GM23338 (cell line): ENCODE data around the gene NPHP1. TPM values are rescaled to one million over a fixed set of nuclear protein-coding genes. Genes with fewer than 3 reads are reported as not detected.

Experiments used
- ATAC-seq: fragments of 200-7000 bp; cut with Tn5 transposase; 3 replicates; pipeline ENCODE4 v1.9.1; 2020
- DNase-seq: peaks from one replicate; pipeline ENCODE4 v3.0.0-alpha.2; 2015; ENCODE audit warnings: low spot score
- H2AFZ ChIP-seq: fragments of 200-600 bp; sonication (generic); 2 replicates; pipeline ENCODE4 v1.8.0; 2016; ENCODE audit warnings: antibody characterized with exemption, mild to moderate bottlenecking, moderate library complexity
- H3F3A ChIP-seq: fragments of 200-600 bp; sonication (generic); replicated peaks from 2 replicates; pipeline ENCODE4 v1.8.0; 2017; ENCODE audit warnings: antibody characterized with exemption, mixed run types, low read depth
- H3K27ac ChIP-seq: fragments of 200-600 bp; sonication (generic); 2 replicates; pipeline ENCODE4 v1.6.1; 2016; ENCODE audit warnings: low read depth
- H3K27me3 ChIP-seq: fragments of 200-600 bp; sonication (generic); 2 replicates; pipeline ENCODE4 v1.8.0; 2016; ENCODE audit warnings: mild to moderate bottlenecking, mixed run types, moderate library complexity; ENCODE audit not compliant: insufficient read depth
- H3K36me3 ChIP-seq: fragments of 200-600 bp; sonication (generic); 2 replicates; pipeline ENCODE4 v1.8.0; 2016; ENCODE audit warnings: mild to moderate bottlenecking; ENCODE audit not compliant: insufficient read depth
- H3K4me1 ChIP-seq: fragments of 200-600 bp; sonication (generic); 2 replicates; pipeline ENCODE4 v1.8.0; 2016; ENCODE audit warnings: mild to moderate bottlenecking, moderate library complexity; ENCODE audit not compliant: insufficient read depth
- H3K4me2 ChIP-seq: fragments of 200-600 bp; sonication (generic); 2 replicates; pipeline ENCODE4 v1.7.1; 2017; ENCODE audit warnings: mixed run types
- H3K4me3 ChIP-seq: fragments of 200-600 bp; sonication (generic); 2 replicates; pipeline ENCODE4 v1.6.1; 2016; ENCODE audit warnings: mixed run types
- H3K79me2 ChIP-seq: fragments of 200-600 bp; sonication (generic); replicated peaks from 2 replicates; pipeline ENCODE4 v1.8.0; 2017; ENCODE audit warnings: mild to moderate bottlenecking; ENCODE audit not compliant: insufficient read depth
- H3K9me2 ChIP-seq: fragments of 200-600 bp; sonication (generic); 2 replicates; pipeline ENCODE4 v1.8.0; 2017; ENCODE audit not compliant: insufficient read depth
- H4K20me1 ChIP-seq: fragments of 200-600 bp; sonication (generic); replicated peaks from 2 replicates; pipeline ENCODE4 v1.8.0; 2017; ENCODE audit warnings: mild to moderate bottlenecking; ENCODE audit not compliant: insufficient read depth
- H3K27ac Mint-ChIP-seq: 2 replicates; pipeline ENCODE4 v1.8.0; 2020; ENCODE audit warnings: inconsistent platforms, mild to moderate bottlenecking, moderate library complexity, mixed read lengths
- H3K27me3 Mint-ChIP-seq: 3 replicates; pipeline ENCODE4 v1.8.0; 2022; ENCODE audit warnings: low read depth, mild to moderate bottlenecking, moderate library complexity, mixed read lengths, inconsistent platforms; ENCODE audit not compliant: insufficient read depth, poor library complexity
- H3K36me3 Mint-ChIP-seq: 3 replicates; pipeline ENCODE4 v1.8.0; 2021; ENCODE audit warnings: low read depth, mild to moderate bottlenecking, inconsistent platforms, moderate library complexity, mixed read lengths
- H3K4me1 Mint-ChIP-seq: 3 replicates; pipeline ENCODE4 v1.8.0; 2020; ENCODE audit warnings: mild to moderate bottlenecking, inconsistent platforms, mixed read lengths
- H3K4me3 Mint-ChIP-seq: 3 replicates; pipeline ENCODE4 v1.8.0; 2021; ENCODE audit warnings: moderate library complexity, mild to moderate bottlenecking, inconsistent platforms, mixed read lengths
- H3K9me3 Mint-ChIP-seq: 3 replicates; pipeline ENCODE4 v1.8.0; 2020; ENCODE audit warnings: moderate library complexity, mild to moderate bottlenecking, inconsistent platforms, mixed read lengths
- CREB1 ChIP-seq: fragments of 250-450 bp; sonication (Bioruptor Pico); IDR thresholded peaks from 2 replicates; pipeline ENCODE4 v1.5.0; 2020; ENCODE audit warnings: low read depth, mild to moderate bottlenecking, moderate library complexity
- ETS1 ChIP-seq: IDR thresholded peaks from 2 replicates; pipeline ENCODE4 v1.6.1; 2016; ENCODE audit warnings: antibody characterized with exemption
- EZH2 ChIP-seq: fragments of 200-600 bp; sonication (generic); IDR thresholded peaks from one replicate; pipeline ENCODE4 v1.8.0; 2017; ENCODE audit warnings: antibody characterized with exemption, mild to moderate bottlenecking, low read depth; ENCODE audit not compliant: unreplicated experiment
- EZH2phosphoT487 ChIP-seq: fragments of 200-600 bp; sonication (generic); IDR thresholded peaks from one replicate; pipeline ENCODE4 v1.8.1; 2018; ENCODE audit warnings: antibody characterized with exemption; ENCODE audit not compliant: unreplicated experiment
- JUNB ChIP-seq: IDR thresholded peaks from one replicate; pipeline ENCODE4 v1.6.1; 2016; ENCODE audit warnings: antibody characterized with exemption; ENCODE audit not compliant: unreplicated experiment
- NANOG ChIP-seq: IDR thresholded peaks from 2 replicates; pipeline ENCODE4 v1.6.1; 2016; ENCODE audit warnings: antibody characterized with exemption, borderline replicate concordance
- POLR2AphosphoS5 ChIP-seq: IDR thresholded peaks from 2 replicates; pipeline ENCODE4 v1.6.1; 2016; ENCODE audit warnings: antibody characterized with exemption, low read depth
- STAT1 ChIP-seq: IDR thresholded peaks from one replicate; pipeline ENCODE4 v1.6.1; 2016; ENCODE audit warnings: antibody characterized with exemption; ENCODE audit not compliant: unreplicated experiment
- ZNF114 ChIP-seq: fragments of 250-450 bp; sonication (Bioruptor Pico); IDR thresholded peaks from 2 replicates; pipeline ENCODE4 v1.5.0; 2020; ENCODE audit warnings: mild to moderate bottlenecking, moderate library complexity
- ZNF331 ChIP-seq: fragments of 250-450 bp; sonication (Bioruptor Pico); IDR thresholded peaks from 2 replicates; pipeline ENCODE4 v1.5.0; 2020; ENCODE audit warnings: low read depth, mild to moderate bottlenecking, moderate library complexity
- ZNF462 ChIP-seq: fragments of 250-450 bp; sonication (Bioruptor Pico); IDR thresholded peaks from 2 replicates; pipeline ENCODE4 v1.5.0; 2020; ENCODE audit warnings: mild to moderate bottlenecking, moderate library complexity
- polyA plus RNA-seq: library from polyadenylated mRNA; unstranded; fragments of >200 nt; fragmentation: Nextera tagmentation; extraction: Ambion mirVana; gene quantifications from 2 replicates; pipeline ENCODE4 v1.2.1, GENCODE V29; 2016
- total RNA-seq: library from RNA; depleted of rRNA; stranded (reverse); fragments of >200 nt; shearing (Covaris generic); gene quantifications from 2 replicates; pipeline ENCODE4 v1.2.3, GENCODE V29; 2014
- TF ChIP-seq, protein P1 (sequence below), 2 experiments: fragments of 200-600 bp in 1 of 2; sonication (generic) in 1 of 2; conservative IDR thresholded peaks; 2 replicates each; pipeline versions ENCODE4 v1.5.1 to v1.6.1; 2016 to 2017; ENCODE audit warnings: antibody characterized with exemption in 2 of 2, low read depth in 2 of 2, mild to moderate bottlenecking in 2 of 2, moderate library complexity in 1 of 2
- TF ChIP-seq, protein P2 (sequence below): IDR thresholded peaks from one replicate; pipeline ENCODE4 v1.6.1; 2018; ENCODE audit warnings: antibody characterized with exemption; ENCODE audit not compliant: unreplicated experiment

Gene NPHP1
- total and polyA plus RNA-seq, 2 experiments from 2014 or later: 4.6 to 10.0 TPM

DNA sequence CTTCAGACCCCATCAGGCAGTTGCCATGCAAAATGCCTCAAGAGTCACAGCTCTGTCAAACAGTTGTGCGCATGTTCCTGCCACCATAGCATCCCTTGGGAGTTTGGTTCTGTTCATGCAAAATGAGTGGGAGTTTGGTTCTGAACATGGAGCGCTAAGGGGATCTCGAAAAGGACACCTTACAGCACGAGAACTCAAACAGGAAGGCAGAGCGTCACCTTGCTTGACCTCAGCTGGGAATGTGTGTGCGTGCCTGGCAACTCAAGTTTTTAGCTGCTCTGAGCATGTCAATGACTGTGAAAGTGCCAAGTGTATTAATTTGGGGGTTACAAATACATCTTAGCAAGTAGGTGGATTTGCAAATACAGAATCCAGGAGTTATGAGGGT, 105.8 kb downstream of the NPHP1 start:
- no peak overlapping the region for H3K4me3 ChIP-seq
- DNase-seq: no peak
- no peaks in the 10 kb centered on the region for H4K20me1 ChIP-seq
- H3K27me3 ChIP-seq: no peaks in the 10 kb centered on the region
- Mint-ChIP-seq H3K4me3 (no peak overlapping the region), H3K36me3 (no peaks in the 10 kb centered on the region), H3K4me1 (peaks cover 9% of the 10 kb centered on the region; the same call in 2 of the 3 replicates), H3K27me3 (peaks cover 4% of the 10 kb centered on the region), H3K27ac (no peak overlapping the region; the same call in 1 of the 2 replicates), H3K9me3 (no peaks in the 10 kb centered on the region; the same call in 2 of the 3 replicates)
- ATAC-seq: no peak
- no peak for TF ChIP-seq ZNF114 (CRISPR knock-in tag)
- TF ChIP-seq POLR2AphosphoS5: no peak
- no peak for TF ChIP-seq CREB1
- TF ChIP-seq, protein P1, sequence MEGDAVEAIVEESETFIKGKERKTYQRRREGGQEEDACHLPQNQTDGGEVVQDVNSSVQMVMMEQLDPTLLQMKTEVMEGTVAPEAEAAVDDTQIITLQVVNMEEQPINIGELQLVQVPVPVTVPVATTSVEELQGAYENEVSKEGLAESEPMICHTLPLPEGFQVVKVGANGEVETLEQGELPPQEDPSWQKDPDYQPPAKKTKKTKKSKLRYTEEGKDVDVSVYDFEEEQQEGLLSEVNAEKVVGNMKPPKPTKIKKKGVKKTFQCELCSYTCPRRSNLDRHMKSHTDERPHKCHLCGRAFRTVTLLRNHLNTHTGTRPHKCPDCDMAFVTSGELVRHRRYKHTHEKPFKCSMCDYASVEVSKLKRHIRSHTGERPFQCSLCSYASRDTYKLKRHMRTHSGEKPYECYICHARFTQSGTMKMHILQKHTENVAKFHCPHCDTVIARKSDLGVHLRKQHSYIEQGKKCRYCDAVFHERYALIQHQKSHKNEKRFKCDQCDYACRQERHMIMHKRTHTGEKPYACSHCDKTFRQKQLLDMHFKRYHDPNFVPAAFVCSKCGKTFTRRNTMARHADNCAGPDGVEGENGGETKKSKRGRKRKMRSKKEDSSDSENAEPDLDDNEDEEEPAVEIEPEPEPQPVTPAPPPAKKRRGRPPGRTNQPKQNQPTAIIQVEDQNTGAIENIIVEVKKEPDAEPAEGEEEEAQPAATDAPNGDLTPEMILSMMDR (conservative IDR thresholded peaks at IDR 0.05; ENCODE audit: low read depth in 2 of 2): no peak
- no peak for TF ChIP-seq EZH2
- TF ChIP-seq ZNF462: no peak
- TF ChIP-seq EZH2phosphoT487: no peak
- TF ChIP-seq JUNB: no peak
- TF ChIP-seq NANOG: no peak
- TF ChIP-seq, protein P2, sequence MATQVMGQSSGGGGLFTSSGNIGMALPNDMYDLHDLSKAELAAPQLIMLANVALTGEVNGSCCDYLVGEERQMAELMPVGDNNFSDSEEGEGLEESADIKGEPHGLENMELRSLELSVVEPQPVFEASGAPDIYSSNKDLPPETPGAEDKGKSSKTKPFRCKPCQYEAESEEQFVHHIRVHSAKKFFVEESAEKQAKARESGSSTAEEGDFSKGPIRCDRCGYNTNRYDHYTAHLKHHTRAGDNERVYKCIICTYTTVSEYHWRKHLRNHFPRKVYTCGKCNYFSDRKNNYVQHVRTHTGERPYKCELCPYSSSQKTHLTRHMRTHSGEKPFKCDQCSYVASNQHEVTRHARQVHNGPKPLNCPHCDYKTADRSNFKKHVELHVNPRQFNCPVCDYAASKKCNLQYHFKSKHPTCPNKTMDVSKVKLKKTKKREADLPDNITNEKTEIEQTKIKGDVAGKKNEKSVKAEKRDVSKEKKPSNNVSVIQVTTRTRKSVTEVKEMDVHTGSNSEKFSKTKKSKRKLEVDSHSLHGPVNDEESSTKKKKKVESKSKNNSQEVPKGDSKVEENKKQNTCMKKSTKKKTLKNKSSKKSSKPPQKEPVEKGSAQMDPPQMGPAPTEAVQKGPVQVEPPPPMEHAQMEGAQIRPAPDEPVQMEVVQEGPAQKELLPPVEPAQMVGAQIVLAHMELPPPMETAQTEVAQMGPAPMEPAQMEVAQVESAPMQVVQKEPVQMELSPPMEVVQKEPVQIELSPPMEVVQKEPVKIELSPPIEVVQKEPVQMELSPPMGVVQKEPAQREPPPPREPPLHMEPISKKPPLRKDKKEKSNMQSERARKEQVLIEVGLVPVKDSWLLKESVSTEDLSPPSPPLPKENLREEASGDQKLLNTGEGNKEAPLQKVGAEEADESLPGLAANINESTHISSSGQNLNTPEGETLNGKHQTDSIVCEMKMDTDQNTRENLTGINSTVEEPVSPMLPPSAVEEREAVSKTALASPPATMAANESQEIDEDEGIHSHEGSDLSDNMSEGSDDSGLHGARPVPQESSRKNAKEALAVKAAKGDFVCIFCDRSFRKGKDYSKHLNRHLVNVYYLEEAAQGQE: no peak
- no peak for TF ChIP-seq ZNF331 (CRISPR knock-in tag)
- TF ChIP-seq STAT1: no peak
- TF ChIP-seq ETS1: no peak
- H3K9me2 ChIP-seq: no peaks in the 10 kb centered on the region
- no peak overlapping the region for H3K27ac ChIP-seq
- no peak overlapping the region for H3K4me2 ChIP-seq
- no peaks in the 10 kb centered on the region for H3K79me2 ChIP-seq
- no peaks in the 10 kb centered on the region for H3K4me1 ChIP-seq
- no peaks in the 10 kb centered on the region for H3K36me3 ChIP-seq
- H2AFZ ChIP-seq: no peak overlapping the region
- no peaks in the 10 kb centered on the region for H3F3A ChIP-seq
